ENCODE results near the gene THRA.

GRCh38 chr17:40068129-40068581, 5.4 kb downstream of the THRA start:
- TF ChIP-seq GATA2 (IDR thresholded peaks at IDR 0.05; ENCODE audit: low read depth, low read length) = no peak
- no peak for TF ChIP-seq GATA3 (IDR thresholded peaks at IDR 0.05; ENCODE audit: low read depth, low read length)
